LNCaP clone FGC (cell line): ENCODE results near the gene NREP.

Experiments
- DNase-seq: peaks from one replicate; pipeline ENCODE4 v3.0.0-alpha.2; 2011; ENCODE audit warnings: low read depth
- H3K4me3 ChIP-seq: 2 replicates; pipeline ENCODE4 v1.5.1; 2011; ENCODE audit warnings: mild to moderate bottlenecking, low read depth, low read length, control low read depth
- TF ChIP-seq, protein P1 (sequence below): IDR thresholded peaks from 2 replicates; pipeline ENCODE4 v1.5.1; 2012; ENCODE audit warnings: mild to moderate bottlenecking; ENCODE audit not compliant: control insufficient read depth, insufficient read depth; ENCODE audit errors: extremely low read depth

NREP gene

DNA sequence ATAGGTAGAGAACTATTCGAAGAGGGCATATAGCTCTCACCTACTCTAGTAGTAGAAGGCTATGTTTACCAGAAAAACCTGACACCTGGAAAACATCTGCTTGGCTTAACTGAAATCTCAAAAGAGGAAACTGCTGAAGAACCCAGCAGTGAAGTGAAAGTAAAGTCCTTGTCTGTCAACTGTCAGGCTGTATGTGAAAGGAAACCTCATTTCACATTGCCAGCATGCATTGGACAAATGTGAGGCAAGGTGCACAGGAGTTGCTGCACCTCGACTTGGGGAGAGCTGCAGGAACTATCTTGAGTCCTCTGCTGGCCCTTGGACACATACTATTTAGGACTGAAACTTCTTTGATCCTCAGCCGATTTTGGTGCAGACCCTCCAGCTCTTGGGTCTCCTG, 53.3 kb downstream of the NREP start:
- DNase-seq = no peak
- H3K4me3 ChIP-seq = no peak overlapping the region
- TF ChIP-seq, protein P1, sequence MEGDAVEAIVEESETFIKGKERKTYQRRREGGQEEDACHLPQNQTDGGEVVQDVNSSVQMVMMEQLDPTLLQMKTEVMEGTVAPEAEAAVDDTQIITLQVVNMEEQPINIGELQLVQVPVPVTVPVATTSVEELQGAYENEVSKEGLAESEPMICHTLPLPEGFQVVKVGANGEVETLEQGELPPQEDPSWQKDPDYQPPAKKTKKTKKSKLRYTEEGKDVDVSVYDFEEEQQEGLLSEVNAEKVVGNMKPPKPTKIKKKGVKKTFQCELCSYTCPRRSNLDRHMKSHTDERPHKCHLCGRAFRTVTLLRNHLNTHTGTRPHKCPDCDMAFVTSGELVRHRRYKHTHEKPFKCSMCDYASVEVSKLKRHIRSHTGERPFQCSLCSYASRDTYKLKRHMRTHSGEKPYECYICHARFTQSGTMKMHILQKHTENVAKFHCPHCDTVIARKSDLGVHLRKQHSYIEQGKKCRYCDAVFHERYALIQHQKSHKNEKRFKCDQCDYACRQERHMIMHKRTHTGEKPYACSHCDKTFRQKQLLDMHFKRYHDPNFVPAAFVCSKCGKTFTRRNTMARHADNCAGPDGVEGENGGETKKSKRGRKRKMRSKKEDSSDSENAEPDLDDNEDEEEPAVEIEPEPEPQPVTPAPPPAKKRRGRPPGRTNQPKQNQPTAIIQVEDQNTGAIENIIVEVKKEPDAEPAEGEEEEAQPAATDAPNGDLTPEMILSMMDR = no peak

DNA sequence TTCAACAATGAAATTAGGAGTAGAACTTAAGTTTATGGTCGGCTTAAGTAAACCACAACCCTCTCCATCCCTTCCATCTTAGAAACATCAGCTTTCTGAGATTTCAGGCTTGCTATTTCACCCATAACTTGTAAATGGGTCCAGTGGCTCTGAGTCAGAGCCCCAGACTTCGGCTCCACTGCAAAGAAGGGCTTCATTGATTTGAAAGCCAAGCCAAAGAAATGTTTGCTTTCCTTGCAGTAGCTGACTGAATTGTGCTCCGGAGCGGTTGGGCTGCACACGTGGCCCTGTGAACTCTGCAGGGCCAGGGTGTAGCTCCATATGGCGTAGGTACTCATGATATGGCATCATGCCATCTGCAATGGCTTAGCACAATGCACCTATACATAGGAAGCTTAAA, 57.0 kb downstream of the NREP start:
- TF ChIP-seq, protein P1 = no peak
- H3K4me3 ChIP-seq = no peak overlapping the region
- DNase-seq = no peak

DNA sequence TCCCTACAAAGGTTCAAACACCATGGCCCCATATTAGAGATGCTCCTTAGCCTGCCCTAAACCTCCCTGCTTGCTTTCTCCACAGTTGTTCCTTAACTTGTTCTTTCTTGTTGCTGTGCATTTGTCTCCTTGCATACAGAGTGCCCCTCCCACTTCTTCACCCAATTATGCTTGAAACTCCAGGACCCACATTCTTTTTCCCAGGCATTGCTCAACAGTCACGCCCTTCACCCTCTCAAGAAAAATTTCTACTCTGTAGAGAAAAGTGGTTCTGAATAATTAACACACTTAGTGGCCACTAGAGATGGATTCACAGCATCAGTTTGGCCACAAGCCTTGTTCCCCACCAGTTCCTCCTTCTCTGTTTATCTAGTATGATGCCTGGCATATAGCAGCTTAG, 57.7 kb downstream of the NREP start:
- H3K4me3 ChIP-seq = no peak overlapping the region
- TF ChIP-seq, protein P1 = no peak
- DNase-seq = no peak

- DNase-seq = peak; percentile 6
- TF ChIP-seq, protein P1 = peak; percentile 24; the same call in 1 of the 2 replicates
- H3K4me3 ChIP-seq = no peak overlapping the region
These were observed 58.9 kb downstream of the NREP start for GRCh38 chr5:111697881-111698757.

- TF ChIP-seq, protein P1 = no peak
- no peak overlapping the region for H3K4me3 ChIP-seq
- DNase-seq = no peak
These were observed 59.8 kb downstream of the NREP start for GRCh38 chr5:111697215-111697614.

DNA sequence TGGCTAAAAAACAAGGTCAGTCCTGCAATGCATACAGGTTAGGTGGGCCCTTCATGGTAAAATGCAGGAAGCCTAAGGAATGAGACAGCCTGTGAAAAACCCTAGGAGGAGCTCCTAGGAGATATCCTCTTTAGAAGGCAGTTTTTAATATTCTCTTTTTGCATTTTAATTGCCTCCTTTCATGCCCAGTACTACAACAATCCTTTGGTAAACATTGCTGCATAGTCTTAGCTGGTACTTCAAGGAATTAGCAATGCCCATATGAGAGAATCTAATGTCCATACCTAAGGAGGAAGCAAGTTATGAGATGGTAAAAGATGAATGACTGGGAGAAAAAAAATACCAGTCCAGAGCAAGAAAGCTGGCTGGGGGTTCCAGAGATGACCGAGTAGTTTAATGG, 61.0 kb downstream of the NREP start:
- TF ChIP-seq, protein P1 = no peak
- no peak for DNase-seq
- H3K4me3 ChIP-seq = no peak overlapping the region

DNA sequence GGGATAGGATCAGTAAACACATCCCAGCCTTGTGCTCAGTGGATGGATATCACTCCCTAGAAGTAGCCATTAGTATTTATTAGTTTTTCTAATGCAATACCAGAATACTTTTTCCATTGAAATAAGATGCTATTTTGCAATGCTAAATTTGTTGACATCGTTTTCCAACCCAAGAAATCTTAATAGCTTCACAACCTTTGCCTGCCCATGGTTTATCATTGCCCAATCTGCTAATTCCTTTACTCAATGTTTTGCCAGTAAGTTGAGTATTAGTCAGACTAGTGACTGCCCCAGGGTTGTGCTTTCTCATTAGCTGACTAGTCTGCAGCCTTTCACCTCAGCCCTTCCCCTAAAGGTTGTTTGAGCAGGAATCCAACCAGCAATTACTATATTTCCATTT, 62.9 kb downstream of the NREP start:
- TF ChIP-seq, protein P1 = no peak
- DNase-seq = no peak
- H3K4me3 ChIP-seq = no peak overlapping the region
